ENCODE measurements around the gene APOA4. TPM values are rescaled to one million over a fixed set of nuclear protein-coding genes. Genes with fewer than 3 reads are reported as not detected.

Gene APOA4
- total RNA-seq, 2 donors from 2014 or later: 0.35 to 0.38 TPM

GRCh38 chr11:116793772-116794097, 29.4 kb downstream of the APOA4 start:
- H3K4me3 Mint-ChIP-seq: no peak overlapping the region
- TF ChIP-seq CTCF (conservative IDR thresholded peaks at IDR 0.05): no peak
- peaks cover 8% of the 10 kb centered on the region for H3K4me1 Mint-ChIP-seq
- Histone ChIP-seq H3K9ac (ENCODE audit: extremely low read depth, low read length, poor library complexity, severe bottlenecking) (no peak overlapping the region), H3K4me3 (ENCODE audit: low read length) (no peak overlapping the region), H3K36me3 (ENCODE audit: control insufficient read depth, insufficient read depth, low read length) (no peaks in the 10 kb centered on the region), H3K27me3 (ENCODE audit: control insufficient read depth, insufficient read depth, low read length, poor library complexity, severe bottlenecking) (peaks cover 6% of the 10 kb centered on the region), H3K4me1 (ENCODE audit: control insufficient read depth, insufficient read depth, low read length) (peaks cover 2% of the 10 kb centered on the region), H3K9me3 (ENCODE audit: control insufficient read depth, low read length) (no peaks in the 10 kb centered on the region), H3K27ac (ENCODE audit: low read depth, low read length) (no peak overlapping the region)
- 90% methylated on average over 1 of the region's 1 CpG; no CpG with 5 or more reads in 1 of the 2 experiments for WGBS, 2 experiments (ENCODE audit: insufficient coverage in 1 of 2, insufficient read length in 1 of 2)
- no peak overlapping the region for H3K27ac Mint-ChIP-seq
- H3K36me3 Mint-ChIP-seq (ENCODE audit: low read depth): no peaks in the 10 kb centered on the region
- peaks cover 22% of the 10 kb centered on the region for H3K27me3 Mint-ChIP-seq (ENCODE audit: insufficient read depth)
- no peaks in the 10 kb centered on the region for H3K9me3 Mint-ChIP-seq
- DNase-seq: no peak

- 81 to 84% methylated on average over 6 to 8 of the region's 8 CpGs for WGBS, 2 experiments (ENCODE audit: insufficient coverage in 1 of 2, insufficient read length in 1 of 2)
- no peak overlapping the region for H3K9ac ChIP-seq (ENCODE audit: extremely low read depth, low read length, poor library complexity, severe bottlenecking)
- peaks cover 5% of the 10 kb centered on the region for H3K4me1 ChIP-seq (ENCODE audit: control insufficient read depth, insufficient read depth, low read length)
- Mint-ChIP-seq H3K9me3 (no peaks in the 10 kb centered on the region), H3K36me3 (ENCODE audit: low read depth) (no peaks in the 10 kb centered on the region), H3K4me1 (peaks cover 13% of the 10 kb centered on the region), H3K27me3 (ENCODE audit: insufficient read depth) (peaks cover 27% of the 10 kb centered on the region), H3K4me3 (no peak overlapping the region), H3K27ac (no peak overlapping the region)
- no peak overlapping the region for H3K4me3 ChIP-seq (ENCODE audit: low read length)
- no peak overlapping the region for H3K27ac ChIP-seq (ENCODE audit: low read depth, low read length)
- DNase-seq: no peak
- no peaks in the 10 kb centered on the region for H3K36me3 ChIP-seq (ENCODE audit: control insufficient read depth, insufficient read depth, low read length)
- no peaks in the 10 kb centered on the region for H3K9me3 ChIP-seq (ENCODE audit: control insufficient read depth, low read length)
- TF ChIP-seq CTCF (conservative IDR thresholded peaks at IDR 0.05): no peak
- peaks cover 6% of the 10 kb centered on the region for H3K27me3 ChIP-seq (ENCODE audit: control insufficient read depth, insufficient read depth, low read length, poor library complexity, severe bottlenecking)
Measured at GRCh38 chr11:116792869-116793771, 30.0 kb downstream of the APOA4 start.

GRCh38 chr11:116792144-116792868, 30.8 kb downstream of the APOA4 start:
- H3K27ac ChIP-seq (ENCODE audit: low read depth, low read length): no peak overlapping the region
- DNase-seq: no peak
- Mint-ChIP-seq H3K9me3 (no peaks in the 10 kb centered on the region), H3K4me1 (peaks cover 14% of the 10 kb centered on the region), H3K27me3 (ENCODE audit: insufficient read depth) (peaks cover 27% of the 10 kb centered on the region), H3K36me3 (ENCODE audit: low read depth) (no peaks in the 10 kb centered on the region), H3K27ac (no peak overlapping the region), H3K4me3 (no peak overlapping the region)
- H3K4me3 ChIP-seq (ENCODE audit: low read length): no peak overlapping the region
- H3K9me3 ChIP-seq (ENCODE audit: control insufficient read depth, low read length): no peaks in the 10 kb centered on the region
- H3K36me3 ChIP-seq (ENCODE audit: control insufficient read depth, insufficient read depth, low read length): no peaks in the 10 kb centered on the region
- no peak for TF ChIP-seq CTCF (conservative IDR thresholded peaks at IDR 0.05)
- H3K27me3 ChIP-seq (ENCODE audit: control insufficient read depth, insufficient read depth, low read length, poor library complexity, severe bottlenecking): peaks cover 6% of the 10 kb centered on the region
- 91 to 100% methylated on average over 3 to 8 of the region's 8 CpGs for WGBS, 2 experiments (ENCODE audit: insufficient coverage in 1 of 2, insufficient read length in 1 of 2)
- H3K9ac ChIP-seq (ENCODE audit: extremely low read depth, low read length, poor library complexity, severe bottlenecking): no peak overlapping the region
- H3K4me1 ChIP-seq (ENCODE audit: control insufficient read depth, insufficient read depth, low read length): peaks cover 5% of the 10 kb centered on the region
